GM19043 (cell line): ENCODE data around the gene PLPPR5.

ENCODE experiments used
- ATAC-seq: cut with Tn5 transposase; IDR thresholded peaks from one replicate; pipeline ENCODE4 v1.9.1; 2021; ENCODE audit warnings: low read depth; ENCODE audit not compliant: unreplicated experiment

Gene PLPPR5

DNA sequence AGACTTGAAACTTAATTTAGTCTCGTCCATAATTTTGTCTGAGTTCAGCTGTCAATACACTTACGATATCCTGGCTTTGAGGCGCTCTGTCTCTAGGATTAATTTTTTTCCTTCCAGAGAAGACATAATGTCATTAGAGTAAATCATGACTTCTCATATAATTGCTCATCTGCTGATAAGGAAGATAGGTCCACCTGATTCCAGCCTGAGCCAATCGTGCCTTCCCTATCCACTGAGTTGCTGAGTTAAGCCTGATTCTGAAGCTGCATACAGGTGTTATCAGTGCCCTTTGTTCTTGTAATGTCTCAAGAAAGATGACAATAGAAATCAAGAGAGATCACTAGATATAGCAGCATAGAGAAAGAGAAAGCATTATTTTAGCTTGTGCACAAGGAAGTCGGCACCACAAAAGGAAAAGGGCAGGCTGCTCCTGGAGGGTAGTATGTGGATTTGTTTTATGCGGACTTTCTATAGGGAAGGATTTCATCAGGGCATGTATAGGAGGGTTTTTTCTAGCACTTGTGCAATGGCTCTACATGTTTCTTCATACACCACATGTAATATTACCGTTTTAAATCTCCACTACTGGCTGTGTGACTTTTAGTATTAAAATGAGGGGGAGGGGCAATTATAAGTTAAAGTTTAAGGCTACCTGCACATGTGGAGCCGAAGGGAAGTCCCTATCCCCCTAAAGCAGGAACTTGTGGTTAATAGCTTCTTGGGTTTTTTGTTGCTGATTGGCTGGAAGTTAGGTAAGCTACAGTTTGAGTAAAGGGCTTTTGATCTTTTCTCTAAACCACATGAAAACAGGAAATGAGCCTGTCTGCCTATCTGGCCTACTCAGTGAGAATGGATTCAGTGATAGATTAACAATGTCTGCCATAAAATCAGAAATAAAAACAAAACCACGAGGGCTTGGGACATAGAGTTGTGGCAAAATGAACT lies 133.4 kb downstream of the PLPPR5 start:
- ATAC-seq = peak; percentile 98

DNA sequence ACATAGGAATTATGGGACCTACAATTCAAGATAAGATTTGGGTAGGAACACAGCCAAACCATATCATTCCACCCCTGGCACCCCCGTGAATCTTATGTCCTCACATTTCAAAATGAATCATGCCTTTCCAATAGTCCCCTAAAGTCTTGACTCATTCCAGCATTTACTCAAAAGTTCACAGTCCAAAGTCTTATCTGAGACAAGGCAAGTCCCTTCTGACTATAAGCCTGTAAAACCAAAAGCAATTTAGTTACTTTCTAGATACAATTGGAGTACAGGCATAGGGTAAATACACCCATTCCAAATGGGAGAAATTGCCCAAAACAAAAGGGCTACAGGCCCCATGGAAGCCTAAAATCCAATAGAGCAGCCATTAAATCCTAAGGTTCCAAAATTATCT lies 138.9 kb downstream of the PLPPR5 start:
- no peak for ATAC-seq

DNA sequence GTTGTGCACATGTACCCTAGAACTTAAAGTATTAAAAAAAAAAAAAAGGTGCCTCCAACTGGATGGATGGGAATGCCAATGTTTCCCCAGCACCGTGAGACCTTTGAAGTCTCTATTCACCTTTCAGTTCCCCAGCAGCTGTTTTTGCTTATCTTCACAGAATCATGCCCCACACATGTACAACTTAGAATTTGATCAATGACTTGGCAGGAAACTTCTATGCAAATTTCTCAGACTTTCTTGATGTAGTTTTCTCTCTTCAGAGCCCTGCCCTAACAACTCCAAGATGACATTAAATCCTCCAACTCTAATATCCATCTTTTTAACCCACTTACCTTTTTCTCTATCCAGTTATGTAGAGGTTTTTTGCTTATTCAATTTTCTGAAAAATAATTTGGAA lies 144.3 kb downstream of the PLPPR5 start:
- no peak for ATAC-seq

DNA sequence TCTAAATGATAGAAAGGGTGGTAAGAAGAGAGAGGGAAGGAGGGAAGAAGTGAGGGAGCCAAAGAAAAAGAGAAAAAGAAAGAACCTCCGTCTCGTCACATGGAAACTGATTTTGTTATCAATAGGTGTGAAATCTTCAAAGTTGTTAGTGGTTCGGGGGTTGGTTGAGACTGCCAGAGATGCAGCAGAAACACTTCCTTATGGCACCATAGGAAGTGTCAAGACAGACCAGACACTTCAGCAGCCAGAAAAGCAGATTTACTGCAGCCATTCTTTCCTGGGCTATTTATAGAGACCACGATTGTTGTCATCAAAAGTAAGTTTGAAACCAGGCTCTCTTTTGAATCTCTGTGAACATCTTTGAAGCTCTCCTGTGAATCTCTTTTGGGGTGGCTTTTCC lies 150.5 kb downstream of the PLPPR5 start:
- ATAC-seq = no peak

DNA sequence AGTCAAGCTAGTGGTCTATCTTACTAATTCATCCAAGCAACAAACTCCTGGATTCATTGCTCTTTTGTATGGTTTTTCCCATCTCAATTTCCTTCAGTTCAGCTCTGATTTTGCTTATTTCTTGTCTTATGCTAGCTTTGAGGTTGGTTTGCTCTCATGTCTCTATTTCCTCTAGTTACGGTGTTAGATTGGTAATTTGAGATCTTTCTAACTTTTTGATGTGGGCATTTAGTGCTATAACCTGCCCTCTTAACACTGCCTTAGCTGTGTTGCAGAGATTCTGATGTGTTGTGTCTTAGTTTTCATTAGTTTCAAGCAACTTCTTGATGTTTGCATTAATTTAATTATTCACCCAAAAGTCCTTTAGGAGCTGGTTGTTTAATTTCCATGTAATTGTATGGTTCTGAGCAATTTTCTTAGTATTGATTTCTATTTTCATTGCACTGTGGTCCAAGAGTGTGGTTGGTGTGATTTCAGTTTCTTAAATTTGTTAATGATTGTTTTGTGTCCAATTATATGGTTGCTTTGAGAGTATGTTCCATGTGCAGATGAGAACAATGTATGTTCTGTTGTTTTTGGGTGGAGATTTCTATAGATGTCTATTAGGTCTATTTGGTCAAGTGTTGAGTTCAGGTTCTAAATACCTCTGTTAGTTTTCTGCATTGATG lies 154.6 kb downstream of the PLPPR5 start:
- ATAC-seq = no peak

DNA sequence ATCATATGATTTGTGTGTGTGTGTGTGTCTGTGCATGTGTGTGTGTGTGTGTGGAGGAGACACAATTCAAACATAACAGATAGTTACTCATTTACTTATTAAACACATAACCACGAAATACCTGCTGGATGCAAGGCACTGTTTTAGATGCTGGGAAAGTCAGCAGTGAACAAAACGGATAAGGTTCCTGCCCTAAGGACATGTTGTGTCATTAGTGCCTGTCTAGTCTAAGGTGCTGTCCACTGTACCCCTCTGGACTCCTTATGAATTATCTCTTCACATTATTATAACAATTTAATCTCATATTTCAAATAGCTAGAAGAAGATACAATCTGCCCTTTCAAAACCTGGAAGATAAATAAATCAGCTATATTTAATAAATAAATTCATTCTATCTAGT lies 162.4 kb downstream of the PLPPR5 start:
- ATAC-seq = no peak
